22Rv1 (cell line): Measurements from ENCODE around the gene IQSEC1.

Experiments
- CTCF ChIP-seq: fragments of 450-650 bp; IDR thresholded peaks from 2 replicates; pipeline ENCODE4 v1.5.1; 2017; ENCODE audit warnings: mild to moderate bottlenecking
- ZFX ChIP-seq: fragments of 450-650 bp; IDR thresholded peaks from 2 replicates; pipeline ENCODE4 v1.6.1; 2017; ENCODE audit warnings: antibody characterized with exemption, borderline replicate concordance

GRCh38 chr3:13004376-13004775 is 68.9 kb downstream of the IQSEC1 start:
- TF ChIP-seq CTCF (no peak), ZFX (no peak)
